Transverse colon (tissue), 4 donors: Measurements from ENCODE around the gene NDUFA3. TPM values are rescaled to one million over a fixed set of nuclear protein-coding genes. Genes with fewer than 3 reads are reported as not detected.

Source experiments
- DNase-seq: peaks from one replicate; pipeline ENCODE4 v3.0.0-alpha.2; 2019
- H3K27ac ChIP-seq, 4 donors: fragments of 200-600 bp; sonication (generic); 2 replicates each; pipeline ENCODE4 v1.5.1; 2016 to 2018; ENCODE audit warnings: inconsistent platforms in 4 of 4
- H3K27me3 ChIP-seq: fragments of 200-600 bp; sonication (generic); 2 replicates; pipeline ENCODE4 v1.5.1; 2017; ENCODE audit warnings: inconsistent platforms
- H3K36me3 ChIP-seq, 4 donors: fragments of 200-600 bp; sonication (generic); 2 replicates each; pipeline ENCODE4 v1.5.1; 2017 to 2019; ENCODE audit warnings: inconsistent platforms in 4 of 4
- H3K4me1 ChIP-seq, 4 donors: fragments of 200-600 bp; sonication (generic); 2 replicates each; pipeline ENCODE4 v1.5.1; 2017 to 2020; ENCODE audit warnings: inconsistent platforms in 4 of 4
- H3K4me3 ChIP-seq, 4 donors: fragments of 200-600 bp; sonication (generic); 1 replicate in 1 of 4; 2 replicates in 3 of 4; pipeline versions ENCODE4 v1.5.1 to v1.6.1; 2017 to 2019; ENCODE audit warnings: inconsistent platforms in 4 of 4
- H3K9me3 ChIP-seq, 2 donors: fragments of 200-600 bp; sonication (generic); 2 replicates each; pipeline ENCODE4 v1.5.1; 2017 to 2019; ENCODE audit warnings: inconsistent platforms in 2 of 2
- CTCF ChIP-seq, 5 experiments: fragments of 200-600 bp in 3 of 5; fragments of 450-650 bp in 2 of 5; sonication (generic) in 3 of 5; IDR thresholded peaks; 1 replicate in 2 of 5; 2 replicates in 3 of 5; pipeline ENCODE4 v1.5.1; 2016 to 2017; ENCODE audit warnings: antibody characterized with exemption in 5 of 5, inconsistent platforms in 3 of 5, mild to moderate bottlenecking in 2 of 5, moderate library complexity in 1 of 5
- EP300 ChIP-seq: sonication (generic); formaldehyde crosslinking; IDR thresholded peaks from one replicate; pipeline ENCODE4 v1.6.1; 2017; ENCODE audit warnings: antibody characterized with exemption, low read depth
- POLR2A ChIP-seq: fragments of 450-650 bp; IDR thresholded peaks from one replicate; pipeline ENCODE4 v1.6.1; 2016; ENCODE audit warnings: antibody characterized with exemption, mild to moderate bottlenecking, moderate library complexity
- POLR2AphosphoS5 ChIP-seq, 3 donors: sonication (generic); formaldehyde crosslinking; IDR thresholded peaks; one replicate each; pipeline ENCODE4 v1.6.1; 2016; ENCODE audit warnings: antibody characterized with exemption in 3 of 3
- WGBS, 2 donors: methylation state at CpG; one replicate each; pipeline ENCODE4 v1.1.5; 2018; ENCODE audit warnings: low coverage in 1 of 2; 5-methylcytosine and 5-hydroxymethylcytosine counted together
- in situ Hi-C, 4 donors: fragments of 200-750 bp; cut with MboI; loops; one replicate each; pipeline versions ENCODE4 v1.15.0 to v1.15.1; 2017; ENCODE audit warnings: low sequenced_read_pairs in 3 of 4, low pct_ligation_motif_present in 1 of 4, low pct_unique_long_range_greater_than_20kb in 1 of 4
- intact Hi-C: fragments of 100-400 bp; cut with DNase I; formaldehyde crosslinking; loops from one replicate; pipeline ENCODE4 v1.15.1; 2023; ENCODE audit warnings: low total_unique reads
- total RNA-seq, 4 donors: library from RNA; depleted of rRNA; stranded (reverse); fragments of >200 nt; gene quantifications; one replicate each; pipeline ENCODE4 v1.1.0, GENCODE V29; 2016

The NDUFA3 gene
- total RNA-seq, 4 donors from 2014 or later = 25.4 to 316 (median 97.3) TPM

- TF ChIP-seq POLR2A = no peak
- TF ChIP-seq POLR2AphosphoS5 (IDR thresholded peaks at IDR 0.05) = no peak
- no peak for TF ChIP-seq EP300
- TF ChIP-seq CTCF (IDR thresholded peaks at IDR 0.05) = no peak
- no peak overlapping the region for H3K27ac ChIP-seq
- H3K4me1 ChIP-seq = peaks cover 0 to 22% (median 10%) of the 10 kb centered on the region in 4 donors
- H3K27me3 ChIP-seq = no peaks in the 10 kb centered on the region
- intact Hi-C loops (no loop called here), in situ Hi-C loops (no loop called here)
- no peak for DNase-seq
- 86 to 92% methylated on average over 4 to 11 of the region's 11 CpGs for WGBS, 2 donors
- H3K4me3 ChIP-seq = no peak overlapping the region
- H3K9me3 ChIP-seq = no peaks in the 10 kb centered on the region
- peaks cover 0 to 34% (median 11%) of the 10 kb centered on the region in 4 donors for H3K36me3 ChIP-seq
Measured at GRCh38 chr19:54104998-54105715, 2.5 kb downstream of the NDUFA3 start.

GRCh38 chr19:54105796-54106195, 3.1 kb downstream of the NDUFA3 start:
- in situ Hi-C loops (no loop called here), intact Hi-C loops (no loop called here)
- Histone ChIP-seq H3K4me3 (no peak overlapping the region), H3K36me3 (peaks cover 0 to 34% (median 11%) of the 10 kb centered on the region in 4 donors), H3K27me3 (no peaks in the 10 kb centered on the region), H3K4me1 (peaks cover 0 to 22% (median 10%) of the 10 kb centered on the region in 4 donors), H3K27ac (no peak overlapping the region), H3K9me3 (no peaks in the 10 kb centered on the region)
- 60 to 94% methylated on average over 1 to 10 of the region's 10 CpGs for WGBS, 2 donors
- TF ChIP-seq CTCF (IDR thresholded peaks at IDR 0.05) = no peak
- no peak for TF ChIP-seq POLR2A
- no peak for TF ChIP-seq POLR2AphosphoS5 (IDR thresholded peaks at IDR 0.05)
- TF ChIP-seq EP300 = no peak
- no peak for DNase-seq

- 85 to 100% methylated on average over 2 to 15 of the region's 15 CpGs for WGBS, 2 donors
- in situ Hi-C loops (no loop called here), intact Hi-C loops (no loop called here)
- H3K27ac ChIP-seq = no peak overlapping the region
- no peak for DNase-seq
- H3K4me1 ChIP-seq = peaks cover 0 to 22% (median 10%) of the 10 kb centered on the region in 4 donors
- no peaks in the 10 kb centered on the region for H3K27me3 ChIP-seq
- TF ChIP-seq EP300 = no peak
- TF ChIP-seq POLR2AphosphoS5 (IDR thresholded peaks at IDR 0.05) = no peak
- TF ChIP-seq CTCF (IDR thresholded peaks at IDR 0.05) = no peak
- TF ChIP-seq POLR2A = no peak
- H3K4me3 ChIP-seq = no peak overlapping the region
- H3K9me3 ChIP-seq = no peaks in the 10 kb centered on the region
- H3K36me3 ChIP-seq = peaks cover 0 to 34% (median 11%) of the 10 kb centered on the region in 4 donors
Measured at GRCh38 chr19:54106716-54107115, 4.1 kb downstream of the NDUFA3 start.

- peaks cover 0 to 34% (median 11%) of the 10 kb centered on the region in 4 donors for H3K36me3 ChIP-seq
- peaks cover 0 to 15% (median 8%) of the 10 kb centered on the region in 4 donors for H3K4me1 ChIP-seq
- TF ChIP-seq CTCF (IDR thresholded peaks at IDR 0.05) (no peak), POLR2A (no peak), EP300 (no peak), POLR2AphosphoS5 (IDR thresholded peaks at IDR 0.05) (no peak)
- intact Hi-C loops (no loop called here), in situ Hi-C loops (no loop called here)
- H3K27ac ChIP-seq = no peak overlapping the region
- H3K9me3 ChIP-seq = no peaks in the 10 kb centered on the region
- H3K27me3 ChIP-seq = no peaks in the 10 kb centered on the region
- no peak overlapping the region for H3K4me3 ChIP-seq
- 80% methylated on average over 18 of the region's 21 CpGs; no CpG with 5 or more reads in 1 of the 2 donors for WGBS, 2 donors
- no peak for DNase-seq
Measured at GRCh38 chr19:54107876-54108490, 5.3 kb downstream of the NDUFA3 start.
